HuH-7 (cell line): ENCODE results near the gene GNA12.

ENCODE experiments used
- DNase-seq: peaks from one replicate; pipeline ENCODE4 v3.0.0; 2011; ENCODE audit warnings: low spot score

GNA12 gene

GRCh38 chr7:2802504-2803341 lies 41.4 kb downstream of the GNA12 start:
- peak; percentile 38 for DNase-seq

- no peak for DNase-seq
These were observed 42.0 kb downstream of the GNA12 start for GRCh38 chr7:2802101-2802500.

- DNase-seq: no peak
These were observed 43.0 kb downstream of the GNA12 start for GRCh38 chr7:2800931-2801688.

GRCh38 chr7:2800220-2800930 lies 43.7 kb downstream of the GNA12 start:
- no peak for DNase-seq

- DNase-seq: no peak
These were observed 44.9 kb downstream of the GNA12 start for GRCh38 chr7:2799253-2799652.

- DNase-seq: no peak
These were observed 45.4 kb downstream of the GNA12 start for GRCh38 chr7:2798669-2799068.

GRCh38 chr7:2796358-2797352 lies 47.5 kb downstream of the GNA12 start:
- DNase-seq: no peak

- no peak for DNase-seq
These were observed 48.2 kb downstream of the GNA12 start for GRCh38 chr7:2795906-2796305.

- no peak for DNase-seq
These were observed 49.1 kb downstream of the GNA12 start for GRCh38 chr7:2794836-2795636.

- no peak for DNase-seq
These were observed 51.1 kb downstream of the GNA12 start for GRCh38 chr7:2792856-2793487.

- no peak for DNase-seq
These were observed 51.9 kb downstream of the GNA12 start for GRCh38 chr7:2792235-2792634.

GRCh38 chr7:2791390-2791789 lies 52.7 kb downstream of the GNA12 start:
- no peak for DNase-seq

- DNase-seq: no peak
These were observed 56.7 kb downstream of the GNA12 start for GRCh38 chr7:2787251-2787951.

- no peak for DNase-seq
These were observed 57.4 kb downstream of the GNA12 start for GRCh38 chr7:2786607-2787116.

GRCh38 chr7:2785071-2785500 lies 59.0 kb downstream of the GNA12 start:
- no peak for DNase-seq

GRCh38 chr7:2782565-2782964 lies 61.5 kb downstream of the GNA12 start:
- DNase-seq: no peak

GRCh38 chr7:2782121-2782520 lies 62.0 kb downstream of the GNA12 start:
- no peak for DNase-seq

- no peak for DNase-seq
These were observed 62.5 kb downstream of the GNA12 start for GRCh38 chr7:2781636-2782035.

GRCh38 chr7:2779051-2779450 lies 65.1 kb downstream of the GNA12 start:
- DNase-seq: no peak
